ENCODE data around the gene APEH. TPM values are rescaled to one million over a fixed set of nuclear protein-coding genes. Genes with fewer than 3 reads are reported as not detected.
A peak's percentile ranks its signal among the peaks of the same experiment; 100 is the strongest.

APEH gene
- total and polyA plus RNA-seq, 2 of the 13 experiments (the other 11 are each of a cell fraction or from before 2014, with no cell fraction given): 116 to 130 TPM

DNA sequence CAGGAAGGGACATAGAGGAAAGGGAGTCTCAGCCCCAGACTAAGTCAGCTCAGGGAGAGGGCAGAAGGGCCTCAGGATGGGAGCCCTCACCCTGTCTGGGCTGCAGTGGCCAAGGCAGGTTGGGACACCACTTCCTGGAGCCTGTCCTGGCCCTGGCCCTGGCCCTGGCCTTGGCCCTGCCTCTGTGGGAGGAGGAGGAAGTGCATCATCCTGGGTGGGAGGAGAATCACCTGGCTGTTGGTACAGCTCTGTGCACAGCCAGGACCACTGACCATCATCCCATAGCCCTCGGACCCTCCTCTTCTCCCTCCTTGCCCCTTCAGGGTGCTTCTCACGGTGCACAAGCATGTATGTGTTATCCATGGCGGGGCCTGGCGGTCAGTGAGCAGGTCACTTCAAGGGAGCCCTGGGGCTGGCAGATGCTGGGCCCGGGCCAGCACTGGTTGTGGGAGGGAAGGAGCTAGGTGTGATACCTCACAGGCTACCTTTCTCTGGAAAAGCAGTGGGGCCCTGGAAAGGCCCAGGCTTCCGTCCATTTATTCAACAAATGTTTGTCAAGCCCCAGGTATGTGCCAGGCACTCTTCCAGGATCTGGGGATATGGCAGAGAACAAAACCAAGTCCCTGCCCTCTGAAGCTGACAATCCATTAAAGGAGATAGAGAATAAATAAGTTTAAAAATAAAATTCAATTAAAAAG, 8.2 kb upstream of the APEH start (continued):
- TF ChIP-seq MLX (CRISPR knock-in tag; IDR thresholded peaks at IDR 0.05) (peak; percentile 35; the same call in 1 of the 2 replicates), ZNF207 (IDR thresholded peaks at IDR 0.05; ENCODE audit: borderline replicate concordance) (no peak), PLRG1 (conservative IDR thresholded peaks at IDR 0.05) (no peak), ADNP (CRISPR knock-in tag; IDR thresholded peaks at IDR 0.05) (no peak), ZNF501 (CRISPR knock-in tag; IDR thresholded peaks at IDR 0.05) (peak; percentile 65), CENPX (CRISPR knock-in tag; IDR thresholded peaks at IDR 0.05) (no peak), ZNF274 (CRISPR knock-in tag; IDR thresholded peaks at IDR 0.05) (0 out of 2 replicates have a peak, but pooled peaks have one; percentile 3), ZBTB20 (CRISPR knock-in tag; IDR thresholded peaks at IDR 0.05; ENCODE audit: borderline replicate concordance, low read depth) (peak; percentile 50; the same call in 1 of the 2 replicates), STAG1 (CRISPR knock-in tag; IDR thresholded peaks at IDR 0.05) (no peak), GTF2F1 (IDR thresholded peaks at IDR 0.05; ENCODE audit: low read length) (no peak), SKI (IDR thresholded peaks at IDR 0.05; ENCODE audit: partially characterized antibody) (peak; percentile 74), ZKSCAN1 (IDR thresholded peaks at IDR 0.05; ENCODE audit: low read length) (no peak), BRCA1 (CRISPR knock-in tag; IDR thresholded peaks at IDR 0.05) (no peak), CREBL2 (CRISPR knock-in tag; IDR thresholded peaks at IDR 0.05; ENCODE audit: borderline replicate concordance) (no peak), NKX3-1 (CRISPR knock-in tag; IDR thresholded peaks at IDR 0.05) (no peak), ZNF367 (CRISPR knock-in tag; IDR thresholded peaks at IDR 0.05; ENCODE audit: borderline replicate concordance) (no peak), ZNF761 (CRISPR knock-in tag; conservative IDR thresholded peaks at IDR 0.05) (no peak), RAD21 (CRISPR knock-in tag; IDR thresholded peaks at IDR 0.05) (no peak), ZNF3 (CRISPR knock-in tag; IDR thresholded peaks at IDR 0.05) (no peak), ZNF674 (CRISPR knock-in tag; IDR thresholded peaks at IDR 0.05; ENCODE audit: low read depth) (no peak)
- TF ChIP-seq, protein P1, sequence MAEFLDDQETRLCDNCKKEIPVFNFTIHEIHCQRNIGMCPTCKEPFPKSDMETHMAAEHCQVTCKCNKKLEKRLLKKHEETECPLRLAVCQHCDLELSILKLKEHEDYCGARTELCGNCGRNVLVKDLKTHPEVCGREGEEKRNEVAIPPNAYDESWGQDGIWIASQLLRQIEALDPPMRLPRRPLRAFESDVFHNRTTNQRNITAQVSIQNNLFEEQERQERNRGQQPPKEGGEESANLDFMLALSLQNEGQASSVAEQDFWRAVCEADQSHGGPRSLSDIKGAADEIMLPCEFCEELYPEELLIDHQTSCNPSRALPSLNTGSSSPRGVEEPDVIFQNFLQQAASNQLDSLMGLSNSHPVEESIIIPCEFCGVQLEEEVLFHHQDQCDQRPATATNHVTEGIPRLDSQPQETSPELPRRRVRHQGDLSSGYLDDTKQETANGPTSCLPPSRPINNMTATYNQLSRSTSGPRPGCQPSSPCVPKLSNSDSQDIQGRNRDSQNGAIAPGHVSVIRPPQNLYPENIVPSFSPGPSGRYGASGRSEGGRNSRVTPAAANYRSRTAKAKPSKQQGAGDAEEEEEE (CRISPR knock-in tag; IDR thresholded peaks at IDR 0.05; ENCODE audit: borderline replicate concordance): no peak
- TF ChIP-seq, protein P2, sequence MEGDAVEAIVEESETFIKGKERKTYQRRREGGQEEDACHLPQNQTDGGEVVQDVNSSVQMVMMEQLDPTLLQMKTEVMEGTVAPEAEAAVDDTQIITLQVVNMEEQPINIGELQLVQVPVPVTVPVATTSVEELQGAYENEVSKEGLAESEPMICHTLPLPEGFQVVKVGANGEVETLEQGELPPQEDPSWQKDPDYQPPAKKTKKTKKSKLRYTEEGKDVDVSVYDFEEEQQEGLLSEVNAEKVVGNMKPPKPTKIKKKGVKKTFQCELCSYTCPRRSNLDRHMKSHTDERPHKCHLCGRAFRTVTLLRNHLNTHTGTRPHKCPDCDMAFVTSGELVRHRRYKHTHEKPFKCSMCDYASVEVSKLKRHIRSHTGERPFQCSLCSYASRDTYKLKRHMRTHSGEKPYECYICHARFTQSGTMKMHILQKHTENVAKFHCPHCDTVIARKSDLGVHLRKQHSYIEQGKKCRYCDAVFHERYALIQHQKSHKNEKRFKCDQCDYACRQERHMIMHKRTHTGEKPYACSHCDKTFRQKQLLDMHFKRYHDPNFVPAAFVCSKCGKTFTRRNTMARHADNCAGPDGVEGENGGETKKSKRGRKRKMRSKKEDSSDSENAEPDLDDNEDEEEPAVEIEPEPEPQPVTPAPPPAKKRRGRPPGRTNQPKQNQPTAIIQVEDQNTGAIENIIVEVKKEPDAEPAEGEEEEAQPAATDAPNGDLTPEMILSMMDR (CRISPR knock-in tag; IDR thresholded peaks at IDR 0.05): no peak
- TF ChIP-seq, protein P3, sequence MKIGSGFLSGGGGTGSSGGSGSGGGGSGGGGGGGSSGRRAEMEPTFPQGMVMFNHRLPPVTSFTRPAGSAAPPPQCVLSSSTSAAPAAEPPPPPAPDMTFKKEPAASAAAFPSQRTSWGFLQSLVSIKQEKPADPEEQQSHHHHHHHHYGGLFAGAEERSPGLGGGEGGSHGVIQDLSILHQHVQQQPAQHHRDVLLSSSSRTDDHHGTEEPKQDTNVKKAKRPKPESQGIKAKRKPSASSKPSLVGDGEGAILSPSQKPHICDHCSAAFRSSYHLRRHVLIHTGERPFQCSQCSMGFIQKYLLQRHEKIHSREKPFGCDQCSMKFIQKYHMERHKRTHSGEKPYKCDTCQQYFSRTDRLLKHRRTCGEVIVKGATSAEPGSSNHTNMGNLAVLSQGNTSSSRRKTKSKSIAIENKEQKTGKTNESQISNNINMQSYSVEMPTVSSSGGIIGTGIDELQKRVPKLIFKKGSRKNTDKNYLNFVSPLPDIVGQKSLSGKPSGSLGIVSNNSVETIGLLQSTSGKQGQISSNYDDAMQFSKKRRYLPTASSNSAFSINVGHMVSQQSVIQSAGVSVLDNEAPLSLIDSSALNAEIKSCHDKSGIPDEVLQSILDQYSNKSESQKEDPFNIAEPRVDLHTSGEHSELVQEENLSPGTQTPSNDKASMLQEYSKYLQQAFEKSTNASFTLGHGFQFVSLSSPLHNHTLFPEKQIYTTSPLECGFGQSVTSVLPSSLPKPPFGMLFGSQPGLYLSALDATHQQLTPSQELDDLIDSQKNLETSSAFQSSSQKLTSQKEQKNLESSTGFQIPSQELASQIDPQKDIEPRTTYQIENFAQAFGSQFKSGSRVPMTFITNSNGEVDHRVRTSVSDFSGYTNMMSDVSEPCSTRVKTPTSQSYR (CRISPR knock-in tag; IDR thresholded peaks at IDR 0.05; ENCODE audit: borderline replicate concordance): no peak; the same call in 1 of the 2 replicates
- TF ChIP-seq, protein P4, sequence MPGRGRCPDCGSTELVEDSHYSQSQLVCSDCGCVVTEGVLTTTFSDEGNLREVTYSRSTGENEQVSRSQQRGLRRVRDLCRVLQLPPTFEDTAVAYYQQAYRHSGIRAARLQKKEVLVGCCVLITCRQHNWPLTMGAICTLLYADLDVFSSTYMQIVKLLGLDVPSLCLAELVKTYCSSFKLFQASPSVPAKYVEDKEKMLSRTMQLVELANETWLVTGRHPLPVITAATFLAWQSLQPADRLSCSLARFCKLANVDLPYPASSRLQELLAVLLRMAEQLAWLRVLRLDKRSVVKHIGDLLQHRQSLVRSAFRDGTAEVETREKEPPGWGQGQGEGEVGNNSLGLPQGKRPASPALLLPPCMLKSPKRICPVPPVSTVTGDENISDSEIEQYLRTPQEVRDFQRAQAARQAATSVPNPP (CRISPR knock-in tag; IDR thresholded peaks at IDR 0.05): no peak
